HepG2 (cell line): Measurements from ENCODE around the gene MYCBP2. TPM values are rescaled to one million over a fixed set of nuclear protein-coding genes. Genes with fewer than 3 reads are reported as not detected.

Source experiments
- ATF4 ChIP-seq, 2 experiments: fragments of 450-650 bp in 1 of 2; sonication (generic) in 1 of 2; formaldehyde crosslinking; IDR thresholded peaks; 2 replicates each; pipeline versions ENCODE4 v1.5.0 to v1.8.0; 2020 to 2022; ENCODE audit warnings: mild to moderate bottlenecking in 1 of 2, missing genetic modification reagents in 1 of 2
- CBX1 ChIP-seq: IDR thresholded peaks from one replicate; pipeline ENCODE4 v1.6.1; 2016; ENCODE audit warnings: antibody characterized with exemption, low read depth
- DDIT3 ChIP-seq: sonication (generic); formaldehyde crosslinking; IDR thresholded peaks from 2 replicates; pipeline ENCODE4 v1.4.0; 2020; ENCODE audit warnings: mild to moderate bottlenecking, missing genetic modification reagents
- DPF2 ChIP-seq: sonication (generic); formaldehyde crosslinking; IDR thresholded peaks from 2 replicates; pipeline ENCODE4 v1.4.0; 2020; ENCODE audit warnings: mild to moderate bottlenecking, low read depth, missing genetic modification reagents, borderline replicate concordance
- GZF1 ChIP-seq: sonication (generic); formaldehyde crosslinking; IDR thresholded peaks from 2 replicates; pipeline ENCODE4 v1.5.1; 2020; ENCODE audit warnings: mild to moderate bottlenecking, missing genetic modification reagents
- HMGXB3 ChIP-seq: sonication (generic); formaldehyde crosslinking; IDR thresholded peaks from 2 replicates; pipeline ENCODE4 v1.4.0; 2020; ENCODE audit warnings: missing genetic modification reagents, borderline replicate concordance
- IRF9 ChIP-seq: sonication (generic); formaldehyde crosslinking; IDR thresholded peaks from 2 replicates; pipeline ENCODE4 v1.8.0; 2022; ENCODE audit warnings: missing genetic modification reagents, mild to moderate bottlenecking, borderline replicate concordance
- NR2F1 ChIP-seq, 2 experiments: fragments of 450-650 bp in 1 of 2; formaldehyde crosslinking in 1 of 2; IDR thresholded peaks; 2 replicates each; pipeline versions ENCODE4 v1.5.0 to v1.6.1; 2016 to 2020; ENCODE audit warnings: mild to moderate bottlenecking in 1 of 2, missing compliant biosample characterization in 1 of 2, missing genetic modification reagents in 1 of 2, moderate library complexity in 1 of 2
- PHF5A ChIP-seq: IDR thresholded peaks from one replicate; pipeline ENCODE4 v1.6.1; 2018; ENCODE audit warnings: low read depth, missing genetic modification reagents; ENCODE audit not compliant: unreplicated experiment
- RARA ChIP-seq: IDR thresholded peaks from 2 replicates; pipeline ENCODE4 v1.6.1; 2016; ENCODE audit warnings: missing genetic modification reagents, missing compliant biosample characterization
- ZFP1 ChIP-seq: IDR thresholded peaks from 2 replicates; pipeline ENCODE4 v1.6.1; 2016
- ZNF263 ChIP-seq: sonication (generic); formaldehyde crosslinking; IDR thresholded peaks from 2 replicates; pipeline ENCODE4 v1.4.0; 2020; ENCODE audit warnings: missing genetic modification reagents
- ZNF280D ChIP-seq: sonication (generic); formaldehyde crosslinking; IDR thresholded peaks from 2 replicates; pipeline ENCODE4 v1.5.1; 2020; ENCODE audit warnings: mild to moderate bottlenecking, missing genetic modification reagents
- ZNF441 ChIP-seq: sonication (generic); formaldehyde crosslinking; IDR thresholded peaks from 2 replicates; pipeline ENCODE4 v1.7.0; 2021; ENCODE audit warnings: missing genetic modification reagents, borderline replicate concordance
- ZNF512B ChIP-seq: sonication (generic); formaldehyde crosslinking; IDR thresholded peaks from 2 replicates; pipeline ENCODE4 v1.5.1; 2020; ENCODE audit warnings: missing genetic modification reagents, mild to moderate bottlenecking, borderline replicate concordance
- polyA plus RNA-seq, 8 experiments: library from polyadenylated mRNA; depleted of rRNA in 3 of 8; stranded (reverse) in 7 of 8; unstranded in 1 of 8; fragments of >200 nt; fragmentation: Illumina TruSeq in 4 of 8; extraction: Trizol in 4 of 8; gene quantifications; 2 replicates each; pipeline versions ENCODE4 v1.2.1 to v1.2.3, GENCODE V29; 2011 to 2016; ENCODE audit warnings: low read depth in 4 of 8, missing spikeins in 1 of 8, mixed read lengths in 1 of 8; ENCODE audit not compliant: insufficient read depth in 1 of 8
- total RNA-seq, 5 experiments: library from RNA; depleted of rRNA; stranded (reverse); fragments of >200 nt; fragmentation: Illumina TruSeq; extraction: Trizol; gene quantifications; 2 replicates each; pipeline ENCODE4 v1.2.3, GENCODE V29; 2016; ENCODE audit warnings: low read depth in 1 of 5

MYCBP2 gene
- total and polyA plus RNA-seq, 2 of the 13 experiments (the other 11 are each of a cell fraction or from before 2014, with no cell fraction given): 16.3 to 35.3 TPM

- TF ChIP-seq ZNF512B (CRISPR knock-in tag) (no peak), ZNF441 (CRISPR knock-in tag) (0 out of 2 replicates have a peak, but pooled peaks have one; percentile 34), GZF1 (CRISPR knock-in tag) (no peak), DPF2 (CRISPR knock-in tag) (no peak), DDIT3 (no peak), ZFP1 (CRISPR knock-in tag) (no peak), CBX1 (no peak), ZNF263 (CRISPR knock-in tag) (no peak), IRF9 (peak; percentile 58; the same call in 1 of the 2 replicates), ATF4 (CRISPR knock-in tag; IDR thresholded peaks at IDR 0.05) (no peak), HMGXB3 (CRISPR knock-in tag) (no peak), NR2F1 (CRISPR knock-in tag; IDR thresholded peaks at IDR 0.05) (no peak), ZNF280D (CRISPR knock-in tag) (no peak), PHF5A (CRISPR knock-in tag) (no peak), RARA (CRISPR knock-in tag) (no peak)
Observed at GRCh38 chr13:77329133-77329910, 2.4 kb upstream of the MYCBP2 start (continued).
